Globus pallidus (tissue), 1 donor: ENCODE results near the gene MRPL34.

Source experiments
- DNase-seq: peaks from one replicate; pipeline ENCODE4 v3.0.0-alpha.2; 2015; ENCODE audit warnings: low spot score

Gene MRPL34

DNA sequence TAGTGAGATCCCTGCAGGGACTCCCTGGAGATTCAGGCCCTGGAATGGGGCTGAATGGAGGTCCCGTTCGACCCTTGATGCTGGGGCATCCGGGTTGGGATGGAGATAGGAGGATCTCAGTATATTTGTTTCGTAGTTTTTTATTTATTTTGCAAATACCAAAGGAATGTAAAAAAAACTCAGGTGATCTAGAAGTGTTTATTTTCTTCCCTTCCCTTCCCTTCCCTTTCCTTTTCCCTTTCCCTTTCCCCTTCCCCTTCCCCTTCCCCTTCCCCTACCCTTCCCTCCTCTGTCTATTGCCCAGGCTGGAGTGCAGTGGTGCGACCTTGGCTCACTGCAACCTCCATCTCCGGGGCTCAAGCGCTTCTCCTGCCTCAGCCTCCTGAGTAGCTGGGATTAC, 36.2 kb downstream of the MRPL34 start:
- DNase-seq, result no peak

DNA sequence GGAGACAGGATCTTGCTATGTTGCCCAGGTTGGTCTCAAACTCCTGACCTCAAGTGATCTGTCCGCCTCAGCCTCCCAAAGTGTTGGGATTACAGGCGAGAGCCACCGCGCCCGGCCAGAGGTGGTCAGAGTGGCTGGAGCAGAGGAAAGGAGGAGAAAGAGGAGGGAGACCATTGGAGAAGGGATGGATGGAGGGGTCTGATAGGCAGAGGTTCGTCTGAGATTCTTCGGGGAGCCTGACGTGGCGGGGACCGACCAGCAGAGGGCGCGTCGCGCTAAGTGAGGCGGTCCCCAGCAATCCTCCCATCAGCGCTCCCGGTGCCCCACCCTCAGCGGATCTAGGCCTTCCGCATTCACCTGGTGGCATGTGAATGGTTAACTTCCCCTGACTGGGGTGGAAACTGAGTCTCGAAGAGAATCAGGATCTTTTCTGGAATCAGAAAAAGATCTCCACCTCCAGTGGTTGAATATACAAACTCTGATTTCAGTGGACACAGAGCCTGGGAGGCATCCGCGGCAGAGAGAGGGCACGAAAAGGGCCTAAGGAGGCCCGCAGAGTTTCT, 40.5 kb downstream of the MRPL34 start:
- no peak for DNase-seq

DNA sequence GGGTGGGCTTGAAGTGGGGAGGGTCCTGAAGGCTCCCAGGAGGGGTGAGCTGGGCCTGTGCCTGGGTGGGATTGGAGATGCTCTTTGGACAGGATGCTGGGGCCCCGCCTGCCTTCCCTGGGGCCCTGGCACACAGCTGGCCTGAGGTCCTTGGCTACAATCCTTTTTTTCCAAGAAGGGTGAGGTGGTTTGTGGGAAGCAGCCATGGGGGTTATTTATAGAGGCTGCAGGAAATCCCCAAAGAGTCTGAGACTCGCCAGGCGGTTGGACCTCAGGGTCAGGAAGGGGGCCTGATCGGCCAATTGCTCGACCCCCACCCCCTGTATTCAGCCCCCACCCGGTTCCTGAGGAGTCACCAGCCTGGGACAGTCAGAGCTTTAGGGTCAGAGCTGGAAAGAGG, 41.7 kb downstream of the MRPL34 start:
- no peak for DNase-seq

DNA sequence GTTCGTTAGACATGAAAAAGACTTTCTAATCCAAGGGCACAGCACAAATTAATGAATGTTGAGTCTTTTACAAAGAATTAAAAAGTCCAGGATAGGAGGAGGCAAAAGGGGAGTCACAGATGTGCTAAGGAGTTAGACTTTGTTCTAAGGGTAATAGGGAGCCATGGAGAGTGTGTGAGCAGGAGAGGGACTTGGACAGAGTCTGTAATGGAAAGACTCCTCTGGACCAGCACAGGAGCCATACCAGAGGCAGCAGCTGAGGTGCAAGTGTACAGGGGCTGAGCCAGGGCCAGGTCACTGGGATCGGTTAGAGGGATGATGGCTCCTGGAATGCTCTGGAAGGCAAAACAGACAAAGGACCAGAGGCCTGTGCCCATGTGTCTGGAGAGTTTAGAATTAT, 42.2 kb downstream of the MRPL34 start:
- DNase-seq, result no peak

DNA sequence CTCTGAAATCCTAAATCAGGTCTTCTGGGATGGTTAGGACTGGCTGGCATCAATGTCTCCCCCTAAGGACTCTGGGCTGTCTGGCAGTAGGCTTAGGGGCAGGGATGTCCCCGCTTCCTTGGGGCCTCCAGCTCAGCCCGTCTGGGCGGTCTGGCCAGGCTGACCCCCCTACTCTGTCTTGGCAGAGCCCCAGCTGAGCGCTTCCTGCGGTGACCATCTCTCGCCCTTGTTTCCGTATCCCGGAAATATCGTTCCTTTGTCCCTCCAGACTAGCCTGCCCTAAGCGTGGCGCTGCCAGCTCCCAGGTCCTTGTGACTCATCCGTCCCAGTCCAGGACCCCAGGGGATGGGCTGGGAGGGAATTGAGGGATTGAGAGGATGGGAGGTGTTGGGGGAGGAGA, 43.0 kb downstream of the MRPL34 start:
- DNase-seq, result no peak

DNA sequence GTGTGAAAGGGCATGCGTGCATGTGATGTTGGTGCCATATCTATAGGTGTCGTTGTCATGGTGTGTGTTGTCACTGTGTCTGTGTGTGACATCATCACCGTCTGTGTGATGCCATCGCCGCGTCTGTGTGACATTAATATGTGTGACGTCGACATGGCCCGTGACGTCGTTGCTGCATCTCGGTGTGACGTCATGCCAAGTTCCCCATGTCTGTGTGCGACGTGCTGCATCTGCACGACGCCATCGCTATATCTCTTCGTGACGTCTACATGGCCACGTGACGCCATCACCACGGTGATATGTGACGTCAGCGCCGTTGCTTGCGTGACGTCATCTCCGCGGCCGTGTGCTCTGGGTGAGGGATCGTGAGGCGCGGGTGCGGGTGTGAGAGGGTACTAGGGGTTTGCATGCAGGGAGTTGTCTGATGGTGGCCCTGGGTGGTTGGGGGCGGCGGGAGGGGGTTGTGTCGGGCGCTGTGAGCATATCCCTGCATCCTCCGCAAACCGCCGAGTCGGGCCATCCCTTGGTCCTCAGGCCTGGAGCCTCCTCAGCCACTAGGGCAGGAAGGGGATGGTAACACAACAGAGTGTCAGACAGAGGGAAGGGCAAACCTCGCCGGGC, 46.3 kb downstream of the MRPL34 start:
- DNase-seq, result no peak

DNA sequence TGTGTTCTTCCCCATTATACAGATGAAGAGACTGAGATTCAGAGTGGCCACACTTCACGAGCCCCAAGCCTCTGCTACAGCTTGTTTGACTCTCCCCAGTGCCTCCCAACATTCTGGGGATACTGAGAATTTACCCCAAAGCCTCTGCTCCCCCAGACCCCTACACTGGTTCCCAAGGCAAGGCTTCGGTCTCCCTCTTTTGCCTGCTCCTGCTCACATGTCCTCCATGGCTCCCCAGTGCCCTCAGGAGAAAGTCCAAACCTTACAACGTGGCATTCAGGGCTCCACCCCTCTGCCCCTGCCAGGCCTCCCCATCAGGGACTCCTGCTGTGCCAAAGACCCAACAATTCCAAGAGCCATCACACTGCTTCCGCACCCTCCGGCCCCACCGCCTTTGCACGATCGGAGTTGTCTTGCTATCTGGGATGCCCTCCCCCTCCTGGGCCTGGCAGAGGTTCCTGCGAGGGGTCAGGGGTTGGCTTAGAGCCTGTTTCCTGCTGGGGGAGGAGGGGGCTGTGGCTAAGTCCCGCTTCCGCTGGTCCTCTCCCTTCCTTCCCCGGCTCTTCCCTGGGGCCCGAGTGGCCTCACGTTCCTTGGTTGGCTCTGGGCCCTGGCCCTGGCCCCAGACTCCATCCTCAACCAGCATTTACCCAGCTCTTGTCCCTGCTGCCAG, 47.1 kb downstream of the MRPL34 start:
- no peak for DNase-seq

DNA sequence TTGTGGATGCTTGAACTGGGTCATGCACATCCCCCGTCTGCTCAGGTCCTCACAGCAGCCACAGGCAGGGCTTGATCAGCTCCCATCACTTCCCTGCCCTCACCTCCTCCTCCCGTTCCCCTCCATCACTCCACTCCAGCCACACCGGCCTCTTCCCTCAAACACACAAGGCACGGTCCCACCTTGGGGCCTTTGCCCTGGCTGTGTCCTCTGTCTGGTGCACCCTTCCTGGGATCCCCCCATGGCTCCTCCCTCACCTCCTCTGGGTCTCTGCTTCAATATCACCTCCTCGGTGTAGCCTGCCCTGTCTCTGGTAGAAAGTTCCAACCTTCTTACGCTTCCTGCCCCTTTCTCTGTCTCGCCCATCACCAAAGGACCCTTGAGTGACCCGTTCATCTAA, 47.7 kb downstream of the MRPL34 start:
- DNase-seq, result no peak
